Activated naive CD4-positive, alpha-beta T cell treated with Interleukin-2 at 50 U/mL for 16 hours (primary cell): ENCODE results near the gene SCAPER.

ENCODE experiments used
- DNase-seq: peaks from one replicate; pipeline ENCODE4 v3.0.0-alpha.2; 2020

Gene SCAPER

DNA sequence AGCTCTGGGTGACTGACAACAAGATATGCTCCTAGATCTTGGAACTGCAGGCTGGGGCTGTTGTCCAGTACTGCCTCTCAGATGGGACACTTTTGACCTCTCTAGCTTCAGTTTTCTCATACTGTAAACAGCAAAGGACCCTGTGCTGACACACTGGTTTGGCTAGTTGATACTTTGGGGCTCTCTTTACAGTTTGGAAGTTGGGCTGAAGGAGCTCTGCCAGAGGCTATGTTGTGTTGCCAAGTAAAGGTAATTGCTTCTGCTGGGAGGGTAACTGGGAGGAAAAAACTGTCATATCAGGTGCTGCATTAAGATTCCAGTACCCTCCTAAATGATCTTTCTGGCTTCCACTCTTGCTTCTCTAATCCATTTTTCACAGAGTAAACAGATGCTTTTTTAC is 514.6 kb downstream of the SCAPER start:
- no peak for DNase-seq

- no peak for DNase-seq
Observed at GRCh38 chr15:76386926-76387325, 518.2 kb downstream of the SCAPER start.

GRCh38 chr15:76386178-76386577 is 519.0 kb downstream of the SCAPER start:
- no peak for DNase-seq

GRCh38 chr15:76384409-76384808 is 520.7 kb downstream of the SCAPER start:
- no peak for DNase-seq

GRCh38 chr15:76382987-76383728 is 522.0 kb downstream of the SCAPER start:
- no peak for DNase-seq

GRCh38 chr15:76381366-76381765 is 523.8 kb downstream of the SCAPER start:
- no peak for DNase-seq

DNA sequence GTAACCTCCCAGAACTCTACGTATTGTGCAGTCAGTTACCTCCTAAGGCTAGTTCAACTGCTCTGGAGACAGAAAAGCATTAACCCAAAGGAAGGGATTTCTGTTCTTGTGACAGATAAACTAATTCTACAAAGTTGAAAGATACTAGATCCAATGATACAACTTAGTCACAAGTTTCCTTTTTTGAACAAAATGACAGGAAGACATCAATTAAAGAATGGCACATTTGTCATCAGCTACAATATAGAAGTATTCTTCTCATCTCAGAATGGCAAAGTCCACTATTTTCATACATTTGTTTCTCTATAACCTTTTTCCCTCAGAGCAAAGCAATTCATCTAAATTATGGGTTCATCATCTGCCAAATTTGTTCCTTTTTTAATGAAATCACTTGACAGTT is 524.9 kb downstream of the SCAPER start:
- no peak for DNase-seq

DNA sequence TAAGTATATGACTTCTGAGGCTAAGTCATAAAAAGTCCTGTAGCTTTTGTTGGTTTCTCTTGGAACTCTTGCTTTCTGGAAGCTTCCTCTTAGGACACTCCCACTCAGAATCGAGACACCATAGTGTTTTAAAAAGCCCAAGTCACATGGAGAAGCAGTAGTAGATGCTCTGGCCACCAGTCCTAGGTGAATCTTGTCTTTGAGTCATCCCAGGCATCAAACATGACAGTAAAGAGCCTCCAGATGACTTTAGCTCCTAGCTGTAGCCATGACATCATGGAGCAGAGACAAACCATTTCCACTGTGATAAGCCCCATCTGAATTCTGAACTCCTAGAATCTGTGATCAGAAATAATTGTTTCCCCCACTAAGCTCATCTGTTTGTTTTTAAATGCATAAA is 526.4 kb downstream of the SCAPER start:
- no peak for DNase-seq

- no peak for DNase-seq
Observed at GRCh38 chr15:76377751-76378150, 527.4 kb downstream of the SCAPER start.

DNA sequence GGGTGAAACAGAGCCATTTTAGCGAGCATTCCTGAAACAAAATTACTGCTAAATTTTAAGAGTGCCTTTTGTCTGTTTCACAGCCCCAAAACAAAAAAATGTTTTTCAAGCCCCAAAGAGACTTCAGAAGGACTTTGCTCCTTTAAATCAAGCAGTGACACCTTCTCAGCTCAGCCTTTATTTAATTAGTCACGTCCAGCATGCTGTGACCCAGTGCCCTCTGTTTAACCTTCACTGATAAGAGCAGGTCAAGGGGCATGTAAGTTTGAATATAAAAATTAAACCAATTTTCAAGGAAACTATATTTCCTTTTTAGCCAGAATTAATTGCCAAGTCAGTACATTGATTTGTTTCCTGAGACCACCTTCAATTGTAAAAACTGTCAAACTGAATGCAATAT is 527.9 kb downstream of the SCAPER start:
- DNase-seq = no peak

DNA sequence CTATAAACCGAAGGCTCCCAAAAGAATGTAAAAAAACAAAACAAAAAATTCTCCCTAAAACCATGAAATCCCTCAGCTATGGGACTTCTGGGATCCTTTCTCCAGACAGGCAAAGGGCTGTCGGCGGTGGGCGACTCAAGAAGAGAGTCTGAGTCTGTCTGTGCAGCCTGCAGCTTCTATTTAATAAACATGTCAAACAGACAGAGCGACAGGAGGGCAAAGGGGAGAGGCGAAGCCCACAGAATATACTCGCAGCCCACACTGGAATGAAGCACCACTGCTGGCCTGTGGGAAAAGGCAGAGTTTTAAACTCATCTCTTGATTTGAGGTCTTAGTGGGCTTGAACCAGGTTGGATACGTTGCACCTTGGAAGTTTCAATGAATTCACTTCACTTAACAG is 528.3 kb downstream of the SCAPER start:
- DNase-seq = no peak

GRCh38 chr15:76376029-76376428 is 529.1 kb downstream of the SCAPER start:
- DNase-seq = no peak

- no peak for DNase-seq
Observed at GRCh38 chr15:76368122-76368621, 537.0 kb downstream of the SCAPER start.

DNA sequence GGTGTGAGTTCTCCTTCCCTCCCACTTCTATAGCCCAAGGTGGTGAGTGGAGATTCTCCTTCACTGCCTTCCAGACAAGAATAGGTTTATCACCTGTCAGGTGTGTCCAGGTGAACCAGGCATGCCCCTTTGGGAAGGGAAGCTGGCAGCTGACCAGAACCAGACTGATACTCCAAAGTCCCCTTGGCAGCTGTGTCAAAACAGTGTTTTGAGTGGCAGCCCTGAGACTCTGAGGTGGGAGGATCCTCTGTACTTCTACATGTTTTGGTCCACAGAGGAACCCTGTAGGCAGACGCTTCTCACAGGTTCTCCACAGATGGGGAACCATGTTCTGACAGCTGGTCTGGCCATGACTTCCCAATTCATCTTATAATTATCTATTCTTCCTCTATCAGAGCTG is 538.4 kb downstream of the SCAPER start:
- no peak for DNase-seq

GRCh38 chr15:76363251-76363650 is 541.9 kb downstream of the SCAPER start:
- DNase-seq = no peak

DNA sequence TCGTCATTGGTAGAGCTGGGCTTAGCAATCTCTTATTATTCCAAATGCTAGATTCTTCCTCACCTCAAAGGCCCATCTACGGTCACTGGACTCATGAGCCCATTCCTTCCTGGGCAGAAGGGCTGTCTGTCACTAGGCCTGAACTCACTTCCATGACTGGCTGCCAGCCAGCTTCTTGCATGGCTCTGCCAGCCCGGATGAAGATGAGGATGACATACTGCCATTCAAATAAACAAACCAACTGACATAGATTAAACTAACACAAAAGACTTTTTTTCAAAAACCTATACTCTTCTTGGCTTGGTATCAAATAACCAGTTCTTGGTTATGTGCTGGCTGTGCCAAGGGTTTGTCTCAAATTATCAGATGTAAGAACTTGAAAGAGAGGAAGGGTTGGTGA is 544.7 kb downstream of the SCAPER start:
- DNase-seq = no peak

DNA sequence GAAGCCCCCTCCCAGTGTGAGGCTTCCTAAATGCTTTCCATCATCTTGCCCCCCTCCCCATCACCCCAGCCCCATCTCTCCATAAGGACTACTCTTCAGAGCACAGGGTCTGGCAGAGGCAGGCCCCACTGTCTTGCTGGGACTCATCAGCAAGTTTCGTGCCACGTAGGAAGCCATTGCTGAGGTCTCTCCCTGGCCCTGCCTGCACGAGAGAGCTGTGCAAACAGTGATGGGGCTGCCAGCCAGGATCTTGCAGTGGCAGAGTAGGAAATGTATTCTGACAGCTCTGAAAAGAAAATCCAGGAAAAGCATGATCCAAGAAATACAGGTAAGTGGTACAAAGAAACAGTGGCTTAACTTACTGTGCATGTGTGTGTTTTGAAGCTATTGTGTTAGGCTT is 546.0 kb downstream of the SCAPER start:
- DNase-seq = no peak

GRCh38 chr15:76358453-76358852 is 546.7 kb downstream of the SCAPER start:
- DNase-seq = no peak

DNA sequence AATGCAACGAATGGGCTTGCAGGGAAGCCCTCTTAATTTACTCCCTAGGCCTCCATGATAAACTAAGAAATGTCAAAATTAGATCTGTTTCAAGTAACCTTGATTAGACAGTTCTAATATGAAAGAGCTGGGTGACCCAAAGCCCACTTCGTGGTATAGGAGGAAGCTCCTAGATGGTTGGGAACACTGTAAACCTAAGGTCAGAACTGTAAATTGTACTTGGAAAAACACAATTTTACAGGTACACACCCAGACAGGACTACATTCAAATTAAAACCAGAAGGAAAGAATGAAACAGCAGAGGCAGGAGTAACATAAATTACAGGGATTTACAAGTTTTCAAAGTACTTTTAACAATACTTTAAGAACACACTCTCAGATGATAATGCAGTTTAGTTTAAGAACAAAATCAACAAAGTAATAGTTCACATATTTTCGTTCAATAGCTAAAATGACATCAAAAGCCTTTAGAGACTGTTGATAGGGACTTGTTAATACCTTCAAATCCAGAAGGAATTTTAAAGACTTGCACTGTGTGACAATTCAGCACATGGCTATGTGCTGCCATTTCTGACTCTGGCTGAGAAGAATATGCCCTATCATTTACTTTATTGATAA is 550.2 kb downstream of the SCAPER start:
- DNase-seq = no peak

GRCh38 chr15:76353903-76354302 is 551.2 kb downstream of the SCAPER start:
- DNase-seq = no peak

DNA sequence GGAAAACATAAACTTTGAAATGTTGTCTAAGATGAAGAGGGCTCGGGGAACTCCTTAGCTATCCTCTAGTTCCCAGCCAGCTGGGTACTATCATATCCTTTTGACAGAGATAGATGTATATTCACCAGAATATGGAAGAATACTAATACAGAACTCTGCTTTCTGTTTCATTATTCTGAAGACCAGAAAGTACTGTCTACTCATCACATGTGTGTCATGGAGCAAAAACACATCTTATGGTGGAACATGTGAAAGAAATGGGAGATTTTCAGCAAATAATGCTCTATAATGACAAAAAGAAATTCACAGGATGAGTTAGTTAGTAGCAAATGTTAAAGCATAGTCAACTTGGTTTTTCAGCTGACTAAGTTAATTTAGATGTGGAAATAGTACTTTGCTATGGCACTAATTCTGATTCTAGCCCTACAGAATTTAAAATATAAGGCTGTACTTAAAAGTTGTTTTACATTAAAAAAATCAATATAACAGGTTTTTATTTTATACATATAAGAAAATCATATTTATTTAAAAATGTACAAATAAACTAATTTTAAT is 552.0 kb downstream of the SCAPER start:
- DNase-seq = no peak

- no peak for DNase-seq
Observed at GRCh38 chr15:76349301-76350070, 555.7 kb downstream of the SCAPER start.

GRCh38 chr15:76347482-76348055 is 557.6 kb downstream of the SCAPER start:
- DNase-seq = no peak
